HepG2 (cell line): ENCODE measurements around the gene COX6B1. TPM values are rescaled to one million over a fixed set of nuclear protein-coding genes. Genes with fewer than 3 reads are reported as not detected.

Experiments used
- ATAC-seq: fragments of 200-7000 bp; cut with Tn5 transposase; 3 replicates; pipeline ENCODE4 v1.9.1; 2020; ENCODE audit warnings: mild to moderate bottlenecking, moderate library complexity
- BruUV-seq: library from RNA; stranded (reverse); fragments of 400-500 nt; replicated peaks from 2 replicates; lab custom pipeline; 2021; lab: Mats Ljungman, UMichigan
- CTCF ChIA-PET: fragments of 300-600 bp; formaldehyde crosslinking; extraction: SDS; loops from one replicate; lab custom pipeline; 2021; ENCODE audit warnings: low total read pairs, inconsistent platforms, low intra/inter-chr PET ratio; lab: Yijun Ruan, JAX
- POLR2A ChIA-PET: fragments of 350-600 bp; sonication (Branson Sonifier 250); formaldehyde crosslinking; loops from one replicate; lab custom pipeline; 2020; ENCODE audit warnings: antibody characterized with exemption, inconsistent platforms; lab: Yijun Ruan, JAX
- DNase-seq: peaks from one replicate; pipeline ENCODE4 v3.0.0-alpha.2; 2015; ENCODE audit warnings: low spot score
- FAIRE-seq: peaks from 3 replicates; lab custom pipeline; 2011; peaks lifted over from hg19 to GRCh38; lab: Jason Lieb, UNC
- H2AFZ ChIP-seq: one replicate; pipeline ENCODE4 v1.6.1; 2011; ENCODE audit warnings: low read length, inconsistent platforms
- H3K27ac ChIP-seq: fragments of 300-600 bp; 3 replicates; pipeline ENCODE4 v1.8.0; 2011; ENCODE audit warnings: mixed run types, mild to moderate bottlenecking, mixed read lengths, low read length, inconsistent platforms; ENCODE audit not compliant: insufficient read depth; ENCODE audit errors: extremely low read length
- H3K27me3 ChIP-seq, 2 experiments: fragments of 200-600 bp in 1 of 2; 2 replicates in 1 of 2; 3 replicates in 1 of 2; pipeline versions ENCODE4 v1.6.0 to v1.8.0; 2011; ENCODE audit warnings: low read length in 2 of 2, mild to moderate bottlenecking in 2 of 2, moderate library complexity in 2 of 2, inconsistent platforms in 1 of 2; ENCODE audit not compliant: insufficient read depth in 2 of 2, control insufficient read depth in 1 of 2
- H3K36me3 ChIP-seq, 2 experiments: fragments of 200-600 bp in 1 of 2; replicated peaks in 1 of 2; 2 replicates in 1 of 2; 3 replicates in 1 of 2; pipeline versions ENCODE4 v1.5.1 to v1.8.0; 2011; ENCODE audit warnings: low read length in 2 of 2, inconsistent platforms in 1 of 2; ENCODE audit not compliant: insufficient read depth in 2 of 2, control insufficient read depth in 1 of 2
- H3K4me1 ChIP-seq: 2 replicates; pipeline ENCODE4 v1.5.1; 2012; ENCODE audit warnings: low read length, inconsistent platforms; ENCODE audit not compliant: insufficient read depth
- H3K4me2 ChIP-seq: 2 replicates; pipeline ENCODE4 v1.6.0; 2011; ENCODE audit warnings: low read depth, low read length, inconsistent platforms
- H3K4me3 ChIP-seq, 3 experiments: fragments of 200-600 bp in 1 of 3; sonication (generic), shearing (Covaris generic) in 1 of 3; replicated peaks in 1 of 3; 2 replicates each; pipeline ENCODE4 v1.5.1; 2011 to 2016; ENCODE audit warnings: low read length in 3 of 3, inconsistent platforms in 2 of 3, low read depth in 2 of 3, mild to moderate bottlenecking in 2 of 3, control low read depth in 1 of 3, mixed read lengths in 1 of 3; ENCODE audit not compliant: insufficient read depth in 1 of 3
- H3K79me2 ChIP-seq: one replicate; pipeline ENCODE4 v1.6.1; 2011; ENCODE audit warnings: low read length, inconsistent platforms; ENCODE audit not compliant: insufficient read depth
- H3K9ac ChIP-seq: 2 replicates; pipeline ENCODE4 v1.6.0; 2011; ENCODE audit warnings: mild to moderate bottlenecking, low read depth, low read length, inconsistent platforms; ENCODE audit not compliant: insufficient read depth
- H3K9me3 ChIP-seq: 2 replicates; pipeline ENCODE4 v1.5.1; 2012; ENCODE audit warnings: mild to moderate bottlenecking, low read length
- H4K20me1 ChIP-seq: 2 replicates; pipeline ENCODE4 v1.6.0; 2011; ENCODE audit warnings: inconsistent platforms, mild to moderate bottlenecking, low read length, moderate library complexity; ENCODE audit not compliant: insufficient read depth
- GLI4 ChIP-seq: sonication (generic); formaldehyde crosslinking; IDR thresholded peaks from 2 replicates; pipeline ENCODE4 v1.5.1; 2020; ENCODE audit warnings: missing genetic modification reagents, mild to moderate bottlenecking, moderate library complexity, borderline replicate concordance
- JDP2 ChIP-seq: sonication (generic); formaldehyde crosslinking; IDR thresholded peaks from 2 replicates; pipeline ENCODE4 v1.8.1; 2022; ENCODE audit warnings: missing genetic modification reagents, borderline replicate concordance
- JUND ChIP-seq: sonication (generic); formaldehyde crosslinking; IDR thresholded peaks from 2 replicates; pipeline ENCODE4 v1.8.0; 2022; ENCODE audit warnings: mild to moderate bottlenecking, missing genetic modification reagents
- MIER2 ChIP-seq: IDR thresholded peaks from 2 replicates; pipeline ENCODE4 v1.6.1; 2016; ENCODE audit warnings: missing biosample characterization, missing genetic modification reagents
- NFYC ChIP-seq: IDR thresholded peaks from 2 replicates; pipeline ENCODE4 v1.6.1; 2016; ENCODE audit warnings: missing genetic modification reagents, missing compliant biosample characterization
- POLR2AphosphoS2 ChIP-seq: IDR thresholded peaks from 2 replicates; pipeline ENCODE4 v1.6.1; 2011; ENCODE audit warnings: low read depth, low read length, improper control_type of control experiment
- PRPF4 ChIP-seq: fragments of 200-400 bp; formaldehyde crosslinking; IDR thresholded peaks from 2 replicates; pipeline ENCODE4 v1.6.1; 2016; ENCODE audit warnings: low read length, low read depth; ENCODE audit not compliant: poor library complexity, severe bottlenecking
- RFX3 ChIP-seq: IDR thresholded peaks from 2 replicates; pipeline ENCODE4 v1.6.1; 2016; ENCODE audit warnings: missing biosample characterization, missing genetic modification reagents
- YY1 ChIP-seq: IDR thresholded peaks from 2 replicates; pipeline ENCODE4 v1.6.1; 2011; ENCODE audit warnings: low read length, low read depth, moderate library complexity, mild to moderate bottlenecking; ENCODE audit not compliant: insufficient read depth, insufficient replicate concordance
- WGBS: methylation state at CpG from one replicate; pipeline ENCODE4 v1.1.6; 2017; ENCODE audit warnings: low lambda C conversion rate; 5-methylcytosine and 5-hydroxymethylcytosine counted together
- in situ Hi-C: cut with HindIII; loops from 2 replicates; pipeline ENCODE4 v1.10.0; 2017; ENCODE audit warnings: low pct_unique_long_range_greater_than_20kb; ENCODE audit not compliant: extremely low pct_ligation_motif_present
- intact Hi-C: fragments of 100-400 bp; cut with micrococcal nuclease; formaldehyde crosslinking; loops from one replicate; pipeline ENCODE4 v1.10.0; 2022; ENCODE audit not compliant: unreplicated experiment
- polyA plus RNA-seq, 8 experiments: library from polyadenylated mRNA; depleted of rRNA in 3 of 8; stranded (reverse) in 7 of 8; unstranded in 1 of 8; fragments of >200 nt; fragmentation: Illumina TruSeq in 4 of 8; extraction: Trizol in 4 of 8; gene quantifications; 2 replicates each; pipeline versions ENCODE4 v1.2.1 to v1.2.3, GENCODE V29; 2011 to 2016; ENCODE audit warnings: low read depth in 4 of 8, missing spikeins in 1 of 8, mixed read lengths in 1 of 8; ENCODE audit not compliant: insufficient read depth in 1 of 8
- total RNA-seq, 5 experiments: library from RNA; depleted of rRNA; stranded (reverse); fragments of >200 nt; fragmentation: Illumina TruSeq; extraction: Trizol; gene quantifications; 2 replicates each; pipeline ENCODE4 v1.2.3, GENCODE V29; 2016; ENCODE audit warnings: low read depth in 1 of 5
- TF ChIP-seq, protein P1 (sequence below), 2 experiments: sonication (generic) in 1 of 2; formaldehyde crosslinking in 1 of 2; IDR thresholded peaks; 2 replicates each; pipeline versions ENCODE4 v1.4.0 to v1.6.1; 2018 to 2020; ENCODE audit warnings: missing genetic modification reagents in 2 of 2, borderline replicate concordance in 1 of 2, low read depth in 1 of 2, mild to moderate bottlenecking in 1 of 2, missing biosample characterization in 1 of 2
- TF ChIP-seq, protein P2 (sequence below): sonication (generic); formaldehyde crosslinking; IDR thresholded peaks from 2 replicates; pipeline ENCODE4 v1.4.0; 2020; ENCODE audit warnings: missing genetic modification reagents
- TF ChIP-seq, protein P3 (sequence below): sonication (generic); formaldehyde crosslinking; IDR thresholded peaks from 2 replicates; pipeline ENCODE4 v1.4.0; 2020; ENCODE audit warnings: missing genetic modification reagents, mild to moderate bottlenecking, borderline replicate concordance
- TF ChIP-seq, protein P4 (sequence below), 2 experiments: IDR thresholded peaks; 2 replicates each; pipeline ENCODE4 v1.6.1; 2011 to 2012; ENCODE audit warnings: low read length in 2 of 2, borderline replicate concordance in 1 of 2, low read depth in 1 of 2, mild to moderate bottlenecking in 1 of 2, moderate library complexity in 1 of 2

Gene COX6B1
- total and polyA plus RNA-seq, 2 of the 13 experiments (the other 11 are each of a cell fraction or from before 2014, with no cell fraction given), result 481 to 487 TPM

DNA sequence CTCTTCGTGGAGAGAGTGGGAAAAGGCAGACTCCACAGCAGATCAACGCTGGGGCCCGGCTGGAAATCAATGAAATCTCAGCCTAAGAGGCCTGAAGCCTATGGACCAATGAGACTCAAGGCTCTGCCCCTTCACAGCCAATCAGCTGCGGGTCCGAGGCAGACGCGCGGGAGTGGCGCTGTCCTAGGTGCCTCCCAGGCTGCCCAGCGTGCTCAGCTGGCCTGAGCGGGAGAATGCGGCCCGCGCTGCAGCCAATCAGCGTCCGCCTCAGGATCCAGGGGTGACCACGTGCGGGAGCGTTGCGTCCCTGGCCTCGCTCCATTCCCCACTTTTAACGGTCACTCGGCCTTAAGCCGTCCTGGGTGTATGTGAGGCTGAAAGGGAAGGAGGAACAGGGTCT is 56.1 kb downstream of the COX6B1 start, which contains the start of gene ZBTB32:
Gene ZBTB32 (plus strand): TSS at position 341 of the 400 bp plus-strand sequence. CDS start 10,069 bp downstream, outside the sequence.
- Histone ChIP-seq H4K20me1 (no peaks in the 10 kb centered on the region), H3K36me3 (no peaks in the 10 kb centered on the region), H3K9me3 (no peaks in the 10 kb centered on the region), H3K4me2 (peak within 1 kb of the TSS; percentile 92; the same call in 1 of the 2 replicates), H3K4me1 (peaks cover 23% of the 10 kb centered on the region), H3K27ac (no peak within 1 kb of the TSS), H3K4me3 (no peak within 1 kb of the TSS), H3K79me2 (no peaks in the 10 kb centered on the region), H3K27me3 (no peaks in the 10 kb centered on the region; a peak in 1 of 5 replicates), H3K9ac (no peak within 1 kb of the TSS), H2AFZ (no peak within 1 kb of the TSS)
- FAIRE-seq (no peak), DNase-seq (no peak), ATAC-seq (no peak)
- in situ Hi-C loops, result no loop called here
- no TSS peak for BruUV-seq
- 89% methylated on average over 16 of the region's 24 CpGs for WGBS
- ChIA-PET CTCF (no interaction called here), POLR2A (interaction anchor here (1.1 kb wide), 1 partner anchor 56 kb away, joined by 3 read pairs; the partner anchor contains the start of gene COX6B1)
- intact Hi-C loops, result no loop called here
- TF ChIP-seq, protein P1, sequence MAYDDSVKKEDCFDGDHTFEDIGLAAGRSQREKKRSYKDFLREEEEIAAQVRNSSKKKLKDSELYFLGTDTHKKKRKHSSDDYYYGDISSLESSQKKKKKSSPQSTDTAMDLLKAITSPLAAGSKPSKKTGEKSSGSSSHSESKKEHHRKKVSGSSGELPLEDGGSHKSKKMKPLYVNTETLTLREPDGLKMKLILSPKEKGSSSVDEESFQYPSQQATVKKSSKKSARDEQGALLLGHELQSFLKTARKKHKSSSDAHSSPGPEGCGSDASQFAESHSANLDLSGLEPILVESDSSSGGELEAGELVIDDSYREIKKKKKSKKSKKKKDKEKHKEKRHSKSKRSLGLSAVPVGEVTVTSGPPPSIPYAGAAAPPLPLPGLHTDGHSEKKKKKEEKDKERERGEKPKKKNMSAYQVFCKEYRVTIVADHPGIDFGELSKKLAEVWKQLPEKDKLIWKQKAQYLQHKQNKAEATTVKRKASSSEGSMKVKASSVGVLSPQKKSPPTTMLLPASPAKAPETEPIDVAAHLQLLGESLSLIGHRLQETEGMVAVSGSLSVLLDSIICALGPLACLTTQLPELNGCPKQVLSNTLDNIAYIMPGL (CRISPR knock-in tag; IDR thresholded peaks at IDR 0.05; ENCODE audit: borderline replicate concordance in 1 of 2, low read depth in 1 of 2), result no peak
- TF ChIP-seq RFX3 (CRISPR knock-in tag), result no peak
- TF ChIP-seq NFYC, result peak; percentile 32; the same call in 1 of the 2 replicates
- TF ChIP-seq, protein P2, sequence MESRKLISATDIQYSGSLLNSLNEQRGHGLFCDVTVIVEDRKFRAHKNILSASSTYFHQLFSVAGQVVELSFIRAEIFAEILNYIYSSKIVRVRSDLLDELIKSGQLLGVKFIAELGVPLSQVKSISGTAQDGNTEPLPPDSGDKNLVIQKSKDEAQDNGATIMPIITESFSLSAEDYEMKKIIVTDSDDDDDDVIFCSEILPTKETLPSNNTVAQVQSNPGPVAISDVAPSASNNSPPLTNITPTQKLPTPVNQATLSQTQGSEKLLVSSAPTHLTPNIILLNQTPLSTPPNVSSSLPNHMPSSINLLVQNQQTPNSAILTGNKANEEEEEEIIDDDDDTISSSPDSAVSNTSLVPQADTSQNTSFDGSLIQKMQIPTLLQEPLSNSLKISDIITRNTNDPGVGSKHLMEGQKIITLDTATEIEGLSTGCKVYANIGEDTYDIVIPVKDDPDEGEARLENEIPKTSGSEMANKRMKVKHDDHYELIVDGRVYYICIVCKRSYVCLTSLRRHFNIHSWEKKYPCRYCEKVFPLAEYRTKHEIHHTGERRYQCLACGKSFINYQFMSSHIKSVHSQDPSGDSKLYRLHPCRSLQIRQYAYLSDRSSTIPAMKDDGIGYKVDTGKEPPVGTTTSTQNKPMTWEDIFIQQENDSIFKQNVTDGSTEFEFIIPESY, result peak; percentile 66
- no peak for TF ChIP-seq GLI4
- TF ChIP-seq YY1, result no peak
- TF ChIP-seq, protein P3, sequence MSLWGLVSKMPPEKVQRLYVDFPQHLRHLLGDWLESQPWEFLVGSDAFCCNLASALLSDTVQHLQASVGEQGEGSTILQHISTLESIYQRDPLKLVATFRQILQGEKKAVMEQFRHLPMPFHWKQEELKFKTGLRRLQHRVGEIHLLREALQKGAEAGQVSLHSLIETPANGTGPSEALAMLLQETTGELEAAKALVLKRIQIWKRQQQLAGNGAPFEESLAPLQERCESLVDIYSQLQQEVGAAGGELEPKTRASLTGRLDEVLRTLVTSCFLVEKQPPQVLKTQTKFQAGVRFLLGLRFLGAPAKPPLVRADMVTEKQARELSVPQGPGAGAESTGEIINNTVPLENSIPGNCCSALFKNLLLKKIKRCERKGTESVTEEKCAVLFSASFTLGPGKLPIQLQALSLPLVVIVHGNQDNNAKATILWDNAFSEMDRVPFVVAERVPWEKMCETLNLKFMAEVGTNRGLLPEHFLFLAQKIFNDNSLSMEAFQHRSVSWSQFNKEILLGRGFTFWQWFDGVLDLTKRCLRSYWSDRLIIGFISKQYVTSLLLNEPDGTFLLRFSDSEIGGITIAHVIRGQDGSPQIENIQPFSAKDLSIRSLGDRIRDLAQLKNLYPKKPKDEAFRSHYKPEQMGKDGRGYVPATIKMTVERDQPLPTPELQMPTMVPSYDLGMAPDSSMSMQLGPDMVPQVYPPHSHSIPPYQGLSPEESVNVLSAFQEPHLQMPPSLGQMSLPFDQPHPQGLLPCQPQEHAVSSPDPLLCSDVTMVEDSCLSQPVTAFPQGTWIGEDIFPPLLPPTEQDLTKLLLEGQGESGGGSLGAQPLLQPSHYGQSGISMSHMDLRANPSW (CRISPR knock-in tag), result no peak
- TF ChIP-seq, protein P4, sequence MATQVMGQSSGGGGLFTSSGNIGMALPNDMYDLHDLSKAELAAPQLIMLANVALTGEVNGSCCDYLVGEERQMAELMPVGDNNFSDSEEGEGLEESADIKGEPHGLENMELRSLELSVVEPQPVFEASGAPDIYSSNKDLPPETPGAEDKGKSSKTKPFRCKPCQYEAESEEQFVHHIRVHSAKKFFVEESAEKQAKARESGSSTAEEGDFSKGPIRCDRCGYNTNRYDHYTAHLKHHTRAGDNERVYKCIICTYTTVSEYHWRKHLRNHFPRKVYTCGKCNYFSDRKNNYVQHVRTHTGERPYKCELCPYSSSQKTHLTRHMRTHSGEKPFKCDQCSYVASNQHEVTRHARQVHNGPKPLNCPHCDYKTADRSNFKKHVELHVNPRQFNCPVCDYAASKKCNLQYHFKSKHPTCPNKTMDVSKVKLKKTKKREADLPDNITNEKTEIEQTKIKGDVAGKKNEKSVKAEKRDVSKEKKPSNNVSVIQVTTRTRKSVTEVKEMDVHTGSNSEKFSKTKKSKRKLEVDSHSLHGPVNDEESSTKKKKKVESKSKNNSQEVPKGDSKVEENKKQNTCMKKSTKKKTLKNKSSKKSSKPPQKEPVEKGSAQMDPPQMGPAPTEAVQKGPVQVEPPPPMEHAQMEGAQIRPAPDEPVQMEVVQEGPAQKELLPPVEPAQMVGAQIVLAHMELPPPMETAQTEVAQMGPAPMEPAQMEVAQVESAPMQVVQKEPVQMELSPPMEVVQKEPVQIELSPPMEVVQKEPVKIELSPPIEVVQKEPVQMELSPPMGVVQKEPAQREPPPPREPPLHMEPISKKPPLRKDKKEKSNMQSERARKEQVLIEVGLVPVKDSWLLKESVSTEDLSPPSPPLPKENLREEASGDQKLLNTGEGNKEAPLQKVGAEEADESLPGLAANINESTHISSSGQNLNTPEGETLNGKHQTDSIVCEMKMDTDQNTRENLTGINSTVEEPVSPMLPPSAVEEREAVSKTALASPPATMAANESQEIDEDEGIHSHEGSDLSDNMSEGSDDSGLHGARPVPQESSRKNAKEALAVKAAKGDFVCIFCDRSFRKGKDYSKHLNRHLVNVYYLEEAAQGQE (IDR thresholded peaks at IDR 0.05; ENCODE audit: borderline replicate concordance in 1 of 2, low read depth in 1 of 2, low read length in 2 of 2), result peak; percentile 39 to 77
- TF ChIP-seq JDP2 (CRISPR knock-in tag), result no peak
- TF ChIP-seq MIER2 (CRISPR knock-in tag), result 0 out of 2 replicates have a peak, but pooled peaks have one; percentile 42
- no peak for TF ChIP-seq PRPF4
- no peak for TF ChIP-seq JUND (CRISPR knock-in tag)
- no peak for TF ChIP-seq POLR2AphosphoS2
